Endothelial cell of umbilical vein (primary cell): ENCODE results near the gene EEFSEC.

Source experiments
- EZH2 ChIP-seq: IDR thresholded peaks from 2 replicates; pipeline ENCODE4 v1.6.1; 2012; ENCODE audit warnings: borderline replicate concordance, low read depth, mild to moderate bottlenecking, moderate library complexity, low read length, inconsistent platforms; ENCODE audit not compliant: severe bottlenecking
- POLR2A ChIP-seq: IDR thresholded peaks from 2 replicates; pipeline ENCODE4 v1.6.1; 2012; ENCODE audit warnings: low read depth, mild to moderate bottlenecking, control low read depth, low read length
- POLR2AphosphoS5 ChIP-seq: IDR thresholded peaks from 2 replicates; pipeline ENCODE4 v1.6.1; 2012; ENCODE audit warnings: low read depth, mild to moderate bottlenecking, control low read depth, low read length, moderate library complexity; ENCODE audit not compliant: insufficient read depth
- TF ChIP-seq, protein P1 (sequence below), 2 donors: IDR thresholded peaks; 1 replicate in 1 of 2; 2 replicates in 1 of 2; pipeline ENCODE4 v1.5.1; 2011; ENCODE audit warnings: low read length in 2 of 2, mild to moderate bottlenecking in 2 of 2, moderate library complexity in 2 of 2, control low read depth in 1 of 2, inconsistent platforms in 1 of 2, low read depth in 1 of 2; ENCODE audit not compliant: insufficient read depth in 1 of 2; ENCODE audit errors: extremely low read depth in 1 of 2
- TF ChIP-seq, protein P2 (sequence below): IDR thresholded peaks from 2 replicates; pipeline ENCODE4 v1.6.1; 2011; ENCODE audit not compliant: insufficient read depth, insufficient read length

DNA sequence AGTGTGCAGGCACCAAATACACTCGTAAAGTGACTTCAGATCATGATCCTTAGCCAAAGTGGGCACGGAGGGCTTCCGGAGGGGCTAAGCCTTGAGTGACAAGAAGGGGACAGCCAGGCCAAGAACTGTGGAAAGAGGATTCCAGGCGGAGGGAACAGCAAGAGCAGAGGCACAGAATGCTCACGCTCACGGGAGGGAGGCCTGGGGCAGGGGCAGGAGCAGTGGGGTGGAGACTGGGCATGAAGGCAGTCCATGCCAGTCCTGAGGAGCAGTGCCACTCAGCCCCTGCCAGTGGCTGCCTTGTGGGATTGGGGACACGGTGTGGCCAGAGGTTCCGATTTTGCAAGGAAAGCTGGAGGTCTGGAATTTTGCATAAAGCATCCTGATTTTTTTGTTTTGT, 277.4 kb downstream of the EEFSEC start:
- TF ChIP-seq, protein P1, sequence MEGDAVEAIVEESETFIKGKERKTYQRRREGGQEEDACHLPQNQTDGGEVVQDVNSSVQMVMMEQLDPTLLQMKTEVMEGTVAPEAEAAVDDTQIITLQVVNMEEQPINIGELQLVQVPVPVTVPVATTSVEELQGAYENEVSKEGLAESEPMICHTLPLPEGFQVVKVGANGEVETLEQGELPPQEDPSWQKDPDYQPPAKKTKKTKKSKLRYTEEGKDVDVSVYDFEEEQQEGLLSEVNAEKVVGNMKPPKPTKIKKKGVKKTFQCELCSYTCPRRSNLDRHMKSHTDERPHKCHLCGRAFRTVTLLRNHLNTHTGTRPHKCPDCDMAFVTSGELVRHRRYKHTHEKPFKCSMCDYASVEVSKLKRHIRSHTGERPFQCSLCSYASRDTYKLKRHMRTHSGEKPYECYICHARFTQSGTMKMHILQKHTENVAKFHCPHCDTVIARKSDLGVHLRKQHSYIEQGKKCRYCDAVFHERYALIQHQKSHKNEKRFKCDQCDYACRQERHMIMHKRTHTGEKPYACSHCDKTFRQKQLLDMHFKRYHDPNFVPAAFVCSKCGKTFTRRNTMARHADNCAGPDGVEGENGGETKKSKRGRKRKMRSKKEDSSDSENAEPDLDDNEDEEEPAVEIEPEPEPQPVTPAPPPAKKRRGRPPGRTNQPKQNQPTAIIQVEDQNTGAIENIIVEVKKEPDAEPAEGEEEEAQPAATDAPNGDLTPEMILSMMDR (IDR thresholded peaks at IDR 0.05; ENCODE audit: extremely low read depth in 1 of 2, insufficient read depth in 1 of 2, low read depth in 1 of 2, low read length in 2 of 2) = no peak
- TF ChIP-seq, protein P2, sequence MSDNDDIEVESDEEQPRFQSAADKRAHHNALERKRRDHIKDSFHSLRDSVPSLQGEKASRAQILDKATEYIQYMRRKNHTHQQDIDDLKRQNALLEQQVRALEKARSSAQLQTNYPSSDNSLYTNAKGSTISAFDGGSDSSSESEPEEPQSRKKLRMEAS = no peak
- TF ChIP-seq POLR2AphosphoS5 = no peak
- no peak for TF ChIP-seq EZH2
- TF ChIP-seq POLR2A = no peak
